ENCODE results near the gene SYNGR2. TPM values are rescaled to one million over a fixed set of nuclear protein-coding genes. Genes with fewer than 3 reads are reported as not detected.

The SYNGR2 gene
- total and polyA plus RNA-seq, 2 donors (not counting 1 experiment from before 2014, with no cell fraction given): 390 to 442 TPM

DNA sequence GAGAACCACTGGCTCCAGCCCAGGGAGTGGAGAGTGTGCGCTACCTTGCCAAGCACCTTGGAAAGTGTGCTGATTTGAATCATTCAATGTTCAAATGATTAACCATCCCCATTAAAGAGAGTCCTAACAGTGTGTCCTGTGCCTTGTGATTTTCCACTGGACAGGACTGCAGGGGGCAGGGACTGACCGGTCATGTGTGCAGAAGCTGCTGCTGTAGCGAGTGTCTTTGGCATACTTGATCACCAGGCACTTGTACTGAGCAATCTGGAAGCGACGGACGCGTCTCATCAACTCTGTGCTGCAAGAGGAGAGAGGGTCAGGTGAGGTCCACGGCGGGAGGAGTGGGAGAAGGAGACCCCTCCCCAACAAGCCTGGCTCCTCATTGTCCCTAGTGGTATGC is 16.5 kb downstream of the SYNGR2 start:
- H3K4me1 Mint-ChIP-seq: peaks cover 24% of the 10 kb centered on the region
- WGBS (ENCODE audit: insufficient coverage): 95% methylated on average over 7 of the region's 9 CpGs
- TF ChIP-seq EZH2 (IDR thresholded peaks at IDR 0.05; ENCODE audit: borderline replicate concordance, insufficient read depth, low read depth, low read length, poor library complexity, severe bottlenecking): no peak
- TF ChIP-seq, protein P1, sequence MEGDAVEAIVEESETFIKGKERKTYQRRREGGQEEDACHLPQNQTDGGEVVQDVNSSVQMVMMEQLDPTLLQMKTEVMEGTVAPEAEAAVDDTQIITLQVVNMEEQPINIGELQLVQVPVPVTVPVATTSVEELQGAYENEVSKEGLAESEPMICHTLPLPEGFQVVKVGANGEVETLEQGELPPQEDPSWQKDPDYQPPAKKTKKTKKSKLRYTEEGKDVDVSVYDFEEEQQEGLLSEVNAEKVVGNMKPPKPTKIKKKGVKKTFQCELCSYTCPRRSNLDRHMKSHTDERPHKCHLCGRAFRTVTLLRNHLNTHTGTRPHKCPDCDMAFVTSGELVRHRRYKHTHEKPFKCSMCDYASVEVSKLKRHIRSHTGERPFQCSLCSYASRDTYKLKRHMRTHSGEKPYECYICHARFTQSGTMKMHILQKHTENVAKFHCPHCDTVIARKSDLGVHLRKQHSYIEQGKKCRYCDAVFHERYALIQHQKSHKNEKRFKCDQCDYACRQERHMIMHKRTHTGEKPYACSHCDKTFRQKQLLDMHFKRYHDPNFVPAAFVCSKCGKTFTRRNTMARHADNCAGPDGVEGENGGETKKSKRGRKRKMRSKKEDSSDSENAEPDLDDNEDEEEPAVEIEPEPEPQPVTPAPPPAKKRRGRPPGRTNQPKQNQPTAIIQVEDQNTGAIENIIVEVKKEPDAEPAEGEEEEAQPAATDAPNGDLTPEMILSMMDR (IDR thresholded peaks at IDR 0.05): no peak
- intact Hi-C loops (cut with micrococcal nuclease): no loop called here
- no peaks in the 10 kb centered on the region for H3K27me3 ChIP-seq (replicated peaks in 1 of 4; ENCODE audit: control extremely low read depth in 1 of 4, control insufficient read depth in 3 of 4, insufficient read depth in 4 of 4, low read length in 3 of 4)
- DNase-seq: no peak
- ChIA-PET POLR2A (interaction anchor here (2.0 to 19.6 kb wide), 2 partner anchors 9 to 50 kb away, joined by 9 to 432 read pairs; partner anchors contain the start of genes TMC6 and TMC8), CTCF (interaction anchor here (1.0 to 19.2 kb wide), 4 partner anchors 9 to 72 kb away, joined by 4 to 357 read pairs (median 19); no protein-coding TSS in a partner anchor)
- H3K4me3 Mint-ChIP-seq: peak overlapping the region; percentile 35
- no peak overlapping the region for H3K4me3 ChIP-seq (ENCODE audit: control extremely low read depth in 1 of 5, extremely low read depth in 1 of 5, insufficient read depth in 1 of 5, low read depth in 2 of 5, low read length in 4 of 5)
- no peak overlapping the region for H3K4me2 ChIP-seq (replicated peaks; ENCODE audit: low read depth, low read length, poor library complexity, severe bottlenecking)
- no peaks in the 10 kb centered on the region for H3K27me3 Mint-ChIP-seq
- H2AFZ ChIP-seq (ENCODE audit: insufficient read depth, low read depth, low read length, poor library complexity, severe bottlenecking): no peak overlapping the region
- no peaks in the 10 kb centered on the region for H3K36me3 ChIP-seq (replicated peaks in 1 of 2; ENCODE audit: control extremely low read depth in 1 of 2, control insufficient read depth in 1 of 2, extremely low read depth in 1 of 2, insufficient read depth in 2 of 2, low read length in 1 of 2)
- H3K9me3 Mint-ChIP-seq (ENCODE audit: insufficient read depth): no peaks in the 10 kb centered on the region
- H3K27ac ChIP-seq (ENCODE audit: low read length in 2 of 2): no peak overlapping the region
- no peak overlapping the region for H3K9ac ChIP-seq (ENCODE audit: low read length)
- H4K20me1 ChIP-seq (ENCODE audit: control insufficient read depth, insufficient read depth, low read length, poor library complexity, severe bottlenecking): no peaks in the 10 kb centered on the region
- H3K27ac Mint-ChIP-seq: peak overlapping the region; percentile 43
- no peaks in the 10 kb centered on the region for H3K9me3 ChIP-seq (ENCODE audit: control extremely low read depth in 1 of 3, control insufficient read depth in 2 of 3, insufficient read depth in 1 of 3, low read length in 2 of 3)
- ATAC-seq (ENCODE audit: low read depth): no peak
- peaks cover 22 to 29% of the 10 kb centered on the region in 2 donors for H3K4me1 ChIP-seq (ENCODE audit: control insufficient read depth in 2 of 2, insufficient read depth in 2 of 2, low read length in 2 of 2)
- H3K79me2 ChIP-seq (ENCODE audit: control insufficient read depth, insufficient read depth, low read length): no peaks in the 10 kb centered on the region

DNA sequence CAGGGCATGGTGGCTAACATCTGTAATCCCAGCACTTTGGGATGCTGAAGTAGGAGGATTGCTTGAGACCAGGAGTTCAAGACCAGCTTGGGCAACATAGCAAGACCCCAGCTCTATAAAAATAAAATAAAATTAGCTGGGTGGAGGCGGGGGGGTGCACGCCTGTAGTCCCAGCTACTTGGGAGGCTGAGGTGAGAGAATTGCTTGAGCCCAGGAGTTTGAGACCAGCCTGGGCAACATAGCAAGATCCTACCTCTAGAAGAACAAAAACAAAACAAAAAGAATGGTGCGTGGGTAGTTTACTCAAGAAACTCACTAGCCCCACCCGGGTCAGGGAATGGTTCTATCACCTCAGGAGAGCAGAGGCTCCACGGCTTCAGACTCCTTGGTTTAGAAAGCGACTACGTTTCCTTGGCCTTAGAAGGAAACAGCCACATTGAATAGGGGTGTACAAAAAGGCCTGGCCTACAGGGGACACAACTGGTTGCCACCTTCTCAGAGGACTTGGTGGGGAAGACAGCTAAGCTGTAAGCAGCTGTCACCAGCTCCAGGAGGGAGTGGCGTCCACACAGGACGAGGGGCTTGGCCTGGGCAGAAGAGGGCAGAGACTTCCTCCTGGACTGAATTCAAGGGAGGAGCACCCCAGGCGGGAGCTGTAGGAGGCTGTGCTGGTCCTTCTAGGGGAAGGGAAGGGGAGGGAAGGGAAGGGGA is 17.8 kb downstream of the SYNGR2 start:
- intact Hi-C loops (cut with micrococcal nuclease): loop anchor here (2.0 kb wide), 1 partner anchor 17 kb away; the partner anchor contains the start of gene SYNGR2
- ATAC-seq (ENCODE audit: low read depth) (no peak), DNase-seq (peak; percentile 40)
- ChIA-PET POLR2A (interaction anchor here (0.6 to 2.0 kb wide), 5 partner anchors 10 to 196 kb away, joined by 3 to 9 read pairs (median 3); partner anchors contain the start of gene SOCS3), CTCF (interaction anchor here (0.5 to 19.2 kb wide), 8 partner anchors 10 to 101 kb away, joined by 3 to 357 read pairs (median 6); no protein-coding TSS in a partner anchor)
- Histone ChIP-seq H2AFZ (ENCODE audit: insufficient read depth, low read depth, low read length, poor library complexity, severe bottlenecking) (no peak overlapping the region), H3K4me3 (ENCODE audit: control extremely low read depth in 1 of 5, extremely low read depth in 1 of 5, insufficient read depth in 1 of 5, low read depth in 2 of 5, low read length in 4 of 5) (no peak overlapping the region), H3K27me3 (replicated peaks in 1 of 4; ENCODE audit: control extremely low read depth in 1 of 4, control insufficient read depth in 3 of 4, insufficient read depth in 4 of 4, low read length in 3 of 4) (no peaks in the 10 kb centered on the region), H3K4me2 (replicated peaks; ENCODE audit: low read depth, low read length, poor library complexity, severe bottlenecking) (peak overlapping the region; percentile 100), H3K4me1 (ENCODE audit: control insufficient read depth in 2 of 2, insufficient read depth in 2 of 2, low read length in 2 of 2) (peaks cover 12 to 20% of the 10 kb centered on the region in 2 donors), H3K9ac (ENCODE audit: low read length) (no peak overlapping the region), H3K79me2 (ENCODE audit: control insufficient read depth, insufficient read depth, low read length) (peaks cover 6% of the 10 kb centered on the region), H3K27ac (ENCODE audit: low read length in 2 of 2) (no peak overlapping the region), H3K9me3 (ENCODE audit: control extremely low read depth in 1 of 3, control insufficient read depth in 2 of 3, insufficient read depth in 1 of 3, low read length in 2 of 3) (no peaks in the 10 kb centered on the region), H3K36me3 (replicated peaks in 1 of 2; ENCODE audit: control extremely low read depth in 1 of 2, control insufficient read depth in 1 of 2, extremely low read depth in 1 of 2, insufficient read depth in 2 of 2, low read length in 1 of 2) (no peaks in the 10 kb centered on the region), H4K20me1 (ENCODE audit: control insufficient read depth, insufficient read depth, low read length, poor library complexity, severe bottlenecking) (no peaks in the 10 kb centered on the region)
- H3K4me3 Mint-ChIP-seq: peak overlapping the region; percentile 73
- H3K27ac Mint-ChIP-seq: peak overlapping the region; percentile 74
- H3K4me1 Mint-ChIP-seq: peaks cover 16% of the 10 kb centered on the region
- no peaks in the 10 kb centered on the region for H3K27me3 Mint-ChIP-seq
- no peaks in the 10 kb centered on the region for H3K9me3 Mint-ChIP-seq (ENCODE audit: insufficient read depth)
- WGBS (ENCODE audit: insufficient coverage): 60% methylated on average over 7 of the region's 10 CpGs
- TF ChIP-seq, protein P1 (IDR thresholded peaks at IDR 0.05): no peak
- TF ChIP-seq EZH2 (IDR thresholded peaks at IDR 0.05; ENCODE audit: borderline replicate concordance, insufficient read depth, low read depth, low read length, poor library complexity, severe bottlenecking): no peak

Data from B cell (primary cell).